Endodermal cell (in vitro differentiated cells): ENCODE data around the gene IRF9. TPM values are rescaled to one million over a fixed set of nuclear protein-coding genes. Genes with fewer than 3 reads are reported as not detected.

Source experiments
- DNase-seq: peaks from one replicate; pipeline ENCODE4 v3.0.0-alpha.2; 2017
- H3K27ac ChIP-seq: 2 replicates; pipeline ENCODE4 v1.5.1; 2013; ENCODE audit warnings: mild to moderate bottlenecking, low read depth, low read length, moderate library complexity
- H3K27me3 ChIP-seq: 2 replicates; pipeline ENCODE4 v1.6.1; 2013; ENCODE audit warnings: mild to moderate bottlenecking, low read length, moderate library complexity; ENCODE audit not compliant: insufficient read depth, control insufficient read depth, poor library complexity, severe bottlenecking
- H3K36me3 ChIP-seq: 2 replicates; pipeline ENCODE4 v1.7.0; 2013; ENCODE audit warnings: mild to moderate bottlenecking, low read length, moderate library complexity; ENCODE audit not compliant: control insufficient read depth, insufficient read depth
- H3K4me1 ChIP-seq: one replicate; pipeline ENCODE4 v1.7.0; 2013; ENCODE audit warnings: low read length; ENCODE audit not compliant: control insufficient read depth, insufficient read depth
- H3K4me3 ChIP-seq: 2 replicates; pipeline ENCODE4 v1.5.1; 2013; ENCODE audit warnings: mild to moderate bottlenecking, low read length, moderate library complexity
- H3K9ac ChIP-seq: 2 replicates; pipeline ENCODE4 v1.6.1; 2013; ENCODE audit warnings: mild to moderate bottlenecking, low read length, moderate library complexity; ENCODE audit not compliant: poor library complexity, severe bottlenecking; ENCODE audit errors: extremely low read depth
- H3K9me3 ChIP-seq: 2 replicates; pipeline ENCODE4 v1.6.1; 2013; ENCODE audit warnings: mild to moderate bottlenecking, low read length, moderate library complexity; ENCODE audit not compliant: control insufficient read depth
- H3K27ac Mint-ChIP-seq: 2 replicates; pipeline ENCODE4 v1.8.0; 2020; ENCODE audit warnings: mixed read lengths
- H3K27me3 Mint-ChIP-seq: 2 replicates; pipeline ENCODE4 v1.8.0; 2021; ENCODE audit warnings: mild to moderate bottlenecking, mixed read lengths; ENCODE audit not compliant: insufficient read depth
- H3K36me3 Mint-ChIP-seq: 2 replicates; pipeline ENCODE4 v1.8.0; 2020; ENCODE audit warnings: low read depth, mixed read lengths
- H3K4me1 Mint-ChIP-seq: 2 replicates; pipeline ENCODE4 v1.8.0; 2020; ENCODE audit warnings: mixed read lengths
- H3K4me3 Mint-ChIP-seq: 2 replicates; pipeline ENCODE4 v1.8.0; 2020; ENCODE audit warnings: mild to moderate bottlenecking, moderate library complexity, mixed read lengths
- H3K9me3 Mint-ChIP-seq: 2 replicates; pipeline ENCODE4 v1.8.0; 2020; ENCODE audit warnings: mild to moderate bottlenecking, mixed read lengths
- WGBS, 2 experiments: methylation state at CpG; one replicate each; pipeline versions ENCODE4 v1.1.5 to v1.1.7; 2013; ENCODE audit warnings: missing lambda C conversion rate in 2 of 2, mixed read lengths in 1 of 2; ENCODE audit not compliant: insufficient coverage in 1 of 2, insufficient read length in 1 of 2; 5-methylcytosine and 5-hydroxymethylcytosine counted together
- total RNA-seq, 2 donors: library from RNA; stranded (reverse); fragmentation: NEBNext Ultra II Directional in 1 of 2; extraction: Animal tissue kit (Norgen Biotek cat#: 25700) in 1 of 2; gene quantifications; 2 replicates in 1 of 2; 3 replicates in 1 of 2; pipeline ENCODE4 v1.2.1, GENCODE V29; 2021
- TF ChIP-seq, protein P1 (sequence below): fragments of 200-600 bp; sonication (generic); conservative IDR thresholded peaks from 2 replicates; pipeline ENCODE4 v1.5.0; 2021; ENCODE audit warnings: antibody characterized with exemption, mild to moderate bottlenecking

The IRF9 gene
- total RNA-seq, 2 donors from 2014 or later: 13.6 to 26.9 TPM

DNA sequence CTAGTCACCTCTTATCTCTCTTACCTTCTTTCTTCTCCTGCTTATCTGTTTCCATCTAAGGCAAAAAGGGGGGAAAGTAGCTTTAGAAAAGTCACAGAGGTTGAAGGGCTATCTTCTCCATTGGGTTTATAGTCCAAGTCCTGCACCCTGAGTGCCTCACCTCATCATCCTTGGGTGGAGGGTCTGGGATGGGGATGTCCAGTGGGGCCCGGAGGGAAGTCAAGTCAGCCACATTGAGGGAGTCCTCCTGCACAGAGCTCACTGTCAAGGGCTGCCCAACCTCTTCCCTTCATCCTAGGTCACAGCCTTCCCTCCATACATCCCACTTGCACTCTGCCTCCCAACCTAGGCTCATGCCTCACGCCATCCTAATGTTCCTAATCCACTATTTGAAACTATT is 15.8 kb upstream of the IRF9 start:
- Histone ChIP-seq H3K27ac (no peak overlapping the region), H3K4me3 (peak overlapping the region; percentile 98), H3K27me3 (no peaks in the 10 kb centered on the region), H3K4me1 (peaks cover 6% of the 10 kb centered on the region), H3K36me3 (peaks cover 38% of the 10 kb centered on the region), H3K9ac (no peak overlapping the region), H3K9me3 (no peaks in the 10 kb centered on the region)
- TF ChIP-seq, protein P1, sequence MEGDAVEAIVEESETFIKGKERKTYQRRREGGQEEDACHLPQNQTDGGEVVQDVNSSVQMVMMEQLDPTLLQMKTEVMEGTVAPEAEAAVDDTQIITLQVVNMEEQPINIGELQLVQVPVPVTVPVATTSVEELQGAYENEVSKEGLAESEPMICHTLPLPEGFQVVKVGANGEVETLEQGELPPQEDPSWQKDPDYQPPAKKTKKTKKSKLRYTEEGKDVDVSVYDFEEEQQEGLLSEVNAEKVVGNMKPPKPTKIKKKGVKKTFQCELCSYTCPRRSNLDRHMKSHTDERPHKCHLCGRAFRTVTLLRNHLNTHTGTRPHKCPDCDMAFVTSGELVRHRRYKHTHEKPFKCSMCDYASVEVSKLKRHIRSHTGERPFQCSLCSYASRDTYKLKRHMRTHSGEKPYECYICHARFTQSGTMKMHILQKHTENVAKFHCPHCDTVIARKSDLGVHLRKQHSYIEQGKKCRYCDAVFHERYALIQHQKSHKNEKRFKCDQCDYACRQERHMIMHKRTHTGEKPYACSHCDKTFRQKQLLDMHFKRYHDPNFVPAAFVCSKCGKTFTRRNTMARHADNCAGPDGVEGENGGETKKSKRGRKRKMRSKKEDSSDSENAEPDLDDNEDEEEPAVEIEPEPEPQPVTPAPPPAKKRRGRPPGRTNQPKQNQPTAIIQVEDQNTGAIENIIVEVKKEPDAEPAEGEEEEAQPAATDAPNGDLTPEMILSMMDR: no peak
- DNase-seq: no peak
- Mint-ChIP-seq H3K9me3 (no peaks in the 10 kb centered on the region), H3K4me3 (peak overlapping the region; percentile 92), H3K36me3 (peaks cover 30% of the 10 kb centered on the region), H3K27me3 (no peaks in the 10 kb centered on the region), H3K4me1 (peaks cover 20% of the 10 kb centered on the region), H3K27ac (no peak overlapping the region)
- 94% methylated on average over 2 of the region's 2 CpGs; no CpG with 5 or more reads in 1 of the 2 experiments for WGBS, 2 experiments

DNA sequence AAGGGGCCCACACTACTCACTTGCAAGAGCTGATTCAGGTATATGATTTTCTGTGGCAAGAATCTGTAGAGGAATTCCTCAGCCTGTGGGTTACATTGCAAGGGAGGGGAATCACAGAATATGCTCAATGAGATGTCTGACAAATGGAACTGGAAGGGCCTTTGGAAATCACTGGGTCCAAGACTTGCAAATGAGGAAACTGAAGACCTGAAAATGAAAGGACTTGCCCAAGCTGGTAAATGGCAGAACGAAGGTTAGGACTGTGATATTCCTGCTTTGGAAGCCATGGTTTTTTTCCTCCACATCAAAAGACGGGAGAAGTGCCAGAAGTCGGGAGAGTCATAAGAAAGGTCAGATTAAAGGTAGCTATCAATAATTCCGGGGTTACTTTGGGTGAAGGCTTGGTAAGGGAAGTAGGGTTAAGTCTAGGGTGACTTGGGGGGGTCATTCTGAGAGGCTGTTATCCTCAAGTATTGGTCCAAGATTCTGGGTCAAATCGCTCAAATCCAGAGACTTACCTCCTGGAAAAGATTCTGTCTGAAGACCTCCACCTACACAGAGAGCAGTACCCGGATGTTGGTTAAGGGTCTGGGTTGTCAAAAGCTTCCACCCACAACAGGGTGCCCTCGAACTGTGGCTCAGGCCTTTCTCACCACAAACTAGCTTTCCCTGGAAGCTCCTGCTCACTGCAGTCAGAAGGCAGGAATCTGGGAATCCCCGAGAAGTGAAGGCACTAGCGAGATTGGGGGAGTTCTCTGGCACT is 15.2 kb upstream of the IRF9 start:
- Histone ChIP-seq H3K27ac (peak overlapping the region; percentile 25), H3K36me3 (peaks cover 44% of the 10 kb centered on the region), H3K27me3 (no peaks in the 10 kb centered on the region), H3K4me1 (peaks cover 6% of the 10 kb centered on the region), H3K9me3 (no peaks in the 10 kb centered on the region), H3K4me3 (peak overlapping the region; percentile 98), H3K9ac (peak overlapping the region; percentile 43)
- TF ChIP-seq, protein P1: no peak
- Mint-ChIP-seq H3K4me3 (peak overlapping the region; percentile 92), H3K27ac (peak overlapping the region; percentile 92), H3K27me3 (no peaks in the 10 kb centered on the region), H3K9me3 (no peaks in the 10 kb centered on the region), H3K36me3 (peaks cover 37% of the 10 kb centered on the region), H3K4me1 (peaks cover 20% of the 10 kb centered on the region)
- no peak for DNase-seq
- WGBS, 2 experiments: 20 to 41% methylated on average over 4 to 9 of the region's 9 CpGs

DNA sequence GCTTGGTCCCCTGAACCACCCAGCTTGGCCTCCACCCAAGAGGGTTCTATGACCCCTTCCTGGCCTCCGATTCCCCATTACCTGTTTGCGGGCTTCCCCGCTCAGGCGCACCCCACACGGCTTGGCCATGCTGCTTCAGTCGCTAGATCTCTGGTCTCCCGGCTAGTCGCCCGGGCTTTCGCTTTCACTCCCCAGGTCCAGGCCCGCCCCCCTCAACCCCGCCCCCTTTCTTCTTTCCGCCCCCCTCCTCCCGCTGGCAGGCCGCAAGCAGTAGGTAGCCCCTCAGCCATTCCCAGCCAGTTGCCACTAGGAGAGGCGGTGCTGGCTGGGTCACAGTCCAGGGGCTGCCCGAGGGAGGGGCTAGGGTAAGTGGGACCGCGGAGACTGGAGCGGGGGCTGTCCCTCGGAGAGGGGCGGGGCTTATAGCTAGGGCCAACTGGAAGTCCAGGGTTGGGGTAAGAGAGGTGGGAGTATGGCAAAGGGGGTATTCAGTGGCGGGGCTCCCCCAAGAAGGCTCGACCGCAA is 14.6 kb upstream of the IRF9 start, which contains the start of gene PSME2:
TSS of gene PSME2 (minus strand) at position 158 of the 525 bp plus-strand sequence. CDS start at position 129, 29 bp downstream.
- peak within 1 kb of the TSS; percentile 66 for H3K9ac ChIP-seq
- H3K9me3 ChIP-seq: no peaks in the 10 kb centered on the region
- Mint-ChIP-seq H3K4me1 (peaks cover 20% of the 10 kb centered on the region), H3K27ac (peak within 1 kb of the TSS; percentile 98), H3K9me3 (no peaks in the 10 kb centered on the region), H3K27me3 (no peaks in the 10 kb centered on the region), H3K36me3 (peaks cover 43% of the 10 kb centered on the region), H3K4me3 (peak within 1 kb of the TSS; percentile 92)
- H3K4me3 ChIP-seq: peak within 1 kb of the TSS; percentile 98
- H3K27me3 ChIP-seq: no peaks in the 10 kb centered on the region
- WGBS, 2 experiments: 0% methylated on average over 6 to 22 of the region's 25 CpGs
- TF ChIP-seq, protein P1: peak; percentile 19
- peaks cover 51% of the 10 kb centered on the region for H3K36me3 ChIP-seq
- H3K4me1 ChIP-seq: peaks cover 6% of the 10 kb centered on the region
- DNase-seq: peak; percentile 99
- H3K27ac ChIP-seq: peak within 1 kb of the TSS; percentile 75
